Daoy (cell line): ENCODE measurements around the gene MLF2. TPM values are rescaled to one million over a fixed set of nuclear protein-coding genes. Genes with fewer than 3 reads are reported as not detected.
"Not testable (repeated sequence)": the region's sequence is repeated elsewhere in the genome, so short reads cannot be mapped to it uniquely, and the experiment has no call there.

Experiments
- DNase-seq: peaks from one replicate; pipeline ENCODE4 v3.0.0-alpha.2; 2015; ENCODE audit warnings: low read depth
- total RNA-seq: library from RNA; depleted of rRNA; stranded (reverse); fragments of >200 nt; shearing (Covaris generic); gene quantifications from 2 replicates; pipeline ENCODE4 v1.2.3, GENCODE V29; 2014

MLF2 gene
- total RNA-seq, 1 experiment from 2014 or later, result 233 TPM

DNA sequence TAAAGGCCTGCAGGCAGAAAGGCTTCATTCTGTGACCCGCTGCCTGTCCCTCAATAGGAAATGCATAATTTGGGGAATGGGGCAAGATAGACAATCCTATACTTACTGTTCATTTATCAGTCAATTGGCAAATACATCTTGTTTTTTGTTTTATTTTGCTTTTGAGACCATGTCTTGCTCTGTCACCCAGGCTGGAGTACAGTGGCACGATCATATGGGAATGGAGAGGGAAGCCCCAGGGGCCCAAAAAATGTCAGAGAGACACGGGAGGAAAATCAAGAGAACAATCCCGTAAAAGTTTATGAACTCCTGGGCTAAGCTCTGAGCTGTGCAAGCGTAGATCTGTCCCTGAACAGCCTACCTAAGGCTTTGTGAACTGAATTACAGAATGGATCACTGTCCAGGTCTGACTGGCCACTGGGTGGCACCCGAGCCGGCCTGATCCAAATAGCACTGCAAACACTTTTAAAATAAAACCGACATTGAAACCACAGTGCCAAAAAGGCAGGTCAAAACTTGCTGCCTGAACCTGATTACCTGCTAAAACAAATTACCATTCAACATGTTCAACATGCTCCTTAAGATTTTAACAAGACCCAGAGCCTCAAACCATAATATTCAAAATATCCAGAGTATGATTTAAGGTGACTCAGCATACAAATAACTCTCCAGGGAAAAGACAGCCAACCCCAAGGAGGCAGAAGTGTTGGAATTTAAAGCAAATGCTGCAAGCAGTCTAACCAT, 17.3 kb downstream of the MLF2 start:
- peak; percentile 54 for DNase-seq

DNA sequence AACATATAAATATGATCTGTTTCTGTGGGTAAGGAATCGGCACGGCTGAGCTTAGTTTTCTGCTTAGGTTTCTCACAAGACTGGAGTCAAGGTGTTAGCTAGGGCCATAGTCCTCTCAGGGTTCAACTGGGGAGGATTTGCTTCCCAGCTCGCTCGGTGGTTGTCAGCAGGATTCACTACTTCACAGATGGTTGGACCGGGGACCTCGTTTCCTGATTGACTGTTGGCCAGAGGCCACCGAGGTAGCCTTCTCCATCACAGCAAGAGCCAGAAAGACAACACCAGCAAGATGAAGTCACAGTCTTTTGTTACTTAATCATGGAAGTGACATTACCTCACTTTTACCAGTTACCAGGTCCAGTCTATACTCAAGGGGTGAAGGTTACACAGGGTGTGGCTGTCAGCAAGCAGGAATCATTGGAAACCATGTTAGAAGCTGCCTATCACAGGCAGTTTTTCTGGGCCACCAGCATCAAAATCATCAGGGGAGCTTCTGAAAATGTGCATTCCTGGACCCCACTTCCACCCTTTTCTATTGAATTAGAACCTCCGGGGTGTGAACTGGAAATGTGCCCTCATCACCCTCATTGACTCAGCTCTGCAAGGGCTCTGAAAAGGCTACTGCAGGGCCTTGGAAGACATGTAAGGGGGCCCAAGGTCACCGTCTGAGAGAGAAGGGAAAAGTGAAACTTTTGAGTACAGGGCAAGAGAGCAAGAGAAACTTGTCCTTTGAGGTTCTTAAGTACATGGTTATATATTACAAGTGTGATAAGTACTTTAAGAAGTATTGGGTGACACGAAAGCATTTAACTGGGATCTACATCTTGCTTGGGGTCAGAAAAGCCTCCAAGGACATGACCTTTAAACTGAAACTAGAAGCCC, 18.2 kb downstream of the MLF2 start:
- DNase-seq, result no peak

DNA sequence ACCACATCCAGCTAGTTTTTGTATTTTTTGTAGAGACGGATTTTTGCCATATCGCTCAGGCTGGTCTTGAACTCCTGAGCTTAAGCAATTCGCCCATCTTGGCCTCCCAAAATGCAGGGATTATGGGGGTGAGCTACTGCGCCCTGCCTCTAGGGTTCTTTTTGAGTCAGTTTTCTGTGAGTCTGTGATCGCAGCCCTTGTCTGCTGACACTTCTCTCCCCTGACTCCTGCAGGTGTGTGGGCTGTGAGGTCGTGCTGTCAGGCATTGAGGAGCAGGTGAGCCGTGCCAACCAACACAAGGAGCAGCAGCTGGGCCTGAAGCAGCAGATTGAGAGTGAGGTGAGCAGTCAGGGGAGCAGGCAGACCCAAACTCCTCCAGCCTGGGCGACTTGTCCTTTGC, 22.8 kb downstream of the MLF2 start:
- no peak for DNase-seq

DNA sequence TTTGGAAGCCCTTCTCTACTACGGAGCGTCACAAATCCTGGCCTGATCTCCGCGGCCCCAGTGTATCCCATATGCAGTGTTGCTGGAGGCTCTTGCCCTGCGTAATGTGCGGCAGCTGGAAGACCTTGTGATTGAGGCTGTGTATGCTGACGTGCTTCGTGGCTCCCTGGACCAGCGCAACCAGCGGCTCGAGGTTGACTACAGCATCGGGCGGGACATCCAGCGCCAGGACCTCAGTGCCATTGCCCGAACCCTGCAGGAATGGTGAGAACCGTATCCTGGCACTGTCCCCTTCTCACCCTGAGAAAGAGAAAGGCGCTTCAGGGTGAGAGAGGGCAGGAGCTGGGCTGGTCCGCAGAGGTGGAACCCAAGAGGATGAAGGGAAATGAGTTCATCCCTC, 23.8 kb downstream of the MLF2 start:
- DNase-seq, result no peak

DNA sequence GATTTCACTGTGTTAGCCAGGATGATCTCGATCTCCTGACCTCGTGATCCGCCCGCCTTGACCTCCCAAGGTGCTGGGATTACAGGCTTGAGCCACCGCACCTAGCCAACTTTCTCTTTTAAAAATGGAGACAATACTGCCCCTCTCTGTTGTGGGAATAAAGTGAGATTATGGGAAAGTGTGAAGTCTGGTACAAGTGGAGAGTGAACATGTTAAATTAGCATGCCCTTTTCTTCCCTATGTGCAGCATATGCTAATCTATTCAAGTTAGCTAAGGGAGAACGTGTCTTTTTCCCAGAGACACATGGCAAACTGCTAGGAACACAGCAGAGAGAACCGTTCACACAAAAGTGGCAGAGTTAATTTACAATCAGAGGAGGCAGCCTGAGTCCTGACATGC, 27.6 kb downstream of the MLF2 start:
- DNase-seq, result no peak

DNA sequence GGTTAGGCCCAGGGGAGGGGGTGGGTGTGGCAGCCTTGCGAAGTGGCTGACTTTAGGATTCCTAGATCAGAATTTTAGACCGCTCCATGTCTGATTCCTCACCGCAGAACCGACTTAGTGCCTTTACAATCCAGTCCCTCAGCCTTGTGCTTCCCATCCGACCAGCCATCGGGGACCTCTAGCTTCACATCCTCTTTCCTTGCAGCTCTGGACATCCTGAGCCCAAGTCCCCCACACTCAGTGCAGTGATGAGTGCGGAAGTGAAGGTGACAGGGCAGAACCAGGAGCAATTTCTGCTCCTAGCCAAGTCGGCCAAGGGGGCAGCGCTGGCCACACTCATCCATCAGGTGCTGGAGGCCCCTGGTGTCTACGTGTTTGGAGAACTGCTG, 28.5 kb downstream of the MLF2 start:
- peak; percentile 45 for DNase-seq

DNA sequence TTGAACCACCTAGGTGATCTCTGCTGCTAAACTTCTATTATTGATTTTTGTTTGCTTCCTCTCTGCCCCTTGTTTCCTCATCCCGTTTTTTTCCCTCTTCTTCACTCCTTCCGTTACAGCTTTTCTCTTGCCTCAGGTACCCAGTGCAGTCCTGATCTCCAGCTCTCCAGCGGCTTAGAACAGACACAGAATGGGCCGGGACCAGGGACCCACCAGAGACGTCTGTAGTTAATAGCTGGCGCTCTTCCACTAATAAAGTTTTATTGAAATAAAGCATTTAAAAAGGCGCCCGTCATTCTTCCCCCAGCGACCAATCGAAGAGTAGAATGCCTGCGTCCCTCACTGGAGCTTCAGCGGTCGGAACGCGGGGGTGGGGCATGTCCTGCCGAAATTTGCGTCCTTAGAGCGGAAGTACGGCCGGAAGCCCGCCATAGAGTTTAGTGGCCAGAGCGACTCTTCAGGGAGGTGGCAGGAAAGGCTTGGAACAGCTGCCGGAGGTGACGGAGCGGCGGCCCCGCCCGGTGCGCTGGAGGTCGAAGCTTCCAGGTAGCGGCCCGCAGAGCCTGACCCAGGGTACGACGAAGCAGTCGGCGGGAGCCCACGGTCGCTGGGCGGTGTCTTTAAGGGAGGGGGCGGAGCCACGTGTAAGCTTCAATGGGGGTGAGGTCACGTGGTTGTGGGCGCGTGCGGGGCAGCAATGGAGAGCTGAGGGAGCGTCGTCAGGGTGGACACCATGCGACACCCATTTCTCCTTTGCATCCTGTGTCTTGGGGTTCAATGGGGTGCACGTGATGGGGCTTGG, 29.1 kb downstream of the MLF2 start, which contains the start of gene COPS7A:
COPS7A (plus strand) TSS at position 440 of the 802 bp plus-strand sequence. CDS start 611 bp downstream, outside the sequence.
- DNase-seq, result peak; percentile 99

DNA sequence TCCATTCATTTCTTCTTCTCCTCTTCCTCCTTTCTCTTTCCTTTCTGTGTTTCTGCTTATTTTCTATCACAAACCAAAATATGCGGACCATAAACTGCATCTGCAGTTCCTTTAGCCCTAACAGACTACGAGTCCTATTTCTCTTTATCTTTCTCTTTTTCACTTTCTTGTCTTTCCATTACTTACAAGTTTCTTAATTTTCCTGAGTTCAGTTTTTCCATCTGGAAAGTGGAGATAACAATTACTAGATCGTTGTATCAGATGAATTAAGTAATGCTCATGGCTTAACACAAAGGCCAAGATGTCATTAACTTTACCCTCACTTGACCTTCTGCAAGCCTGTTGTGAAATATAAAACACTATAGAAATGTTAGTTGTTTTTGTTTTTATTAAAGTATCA, 30.1 kb downstream of the MLF2 start:
- DNase-seq, result no peak

DNA sequence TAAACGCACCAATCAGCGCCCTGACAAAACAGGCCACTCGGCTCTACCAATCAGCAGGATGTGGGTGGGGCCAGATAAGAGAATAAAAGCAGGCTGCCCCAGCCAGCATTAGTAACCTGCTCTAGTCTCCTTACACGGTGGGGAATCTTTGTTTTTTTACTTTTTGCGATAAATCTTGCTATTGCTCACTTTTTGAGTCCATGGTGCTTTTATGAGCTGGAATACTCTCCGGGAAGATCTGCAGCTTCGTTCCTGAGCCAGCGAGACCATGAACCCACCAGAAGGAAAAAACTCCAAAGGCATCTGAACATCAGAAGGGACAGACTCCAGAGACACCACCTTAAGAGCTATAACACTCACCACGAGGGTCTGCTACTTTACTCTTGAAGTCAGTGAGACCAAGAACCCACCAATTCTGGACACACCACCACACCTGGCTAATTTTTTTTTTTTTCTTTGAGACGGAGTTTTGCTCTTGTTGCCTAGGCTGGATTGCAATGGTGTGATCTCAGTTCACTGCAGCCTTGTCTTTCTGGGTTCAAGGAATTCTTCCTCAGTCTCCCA, 36.0 kb downstream of the MLF2 start:
- no peak for DNase-seq

DNA sequence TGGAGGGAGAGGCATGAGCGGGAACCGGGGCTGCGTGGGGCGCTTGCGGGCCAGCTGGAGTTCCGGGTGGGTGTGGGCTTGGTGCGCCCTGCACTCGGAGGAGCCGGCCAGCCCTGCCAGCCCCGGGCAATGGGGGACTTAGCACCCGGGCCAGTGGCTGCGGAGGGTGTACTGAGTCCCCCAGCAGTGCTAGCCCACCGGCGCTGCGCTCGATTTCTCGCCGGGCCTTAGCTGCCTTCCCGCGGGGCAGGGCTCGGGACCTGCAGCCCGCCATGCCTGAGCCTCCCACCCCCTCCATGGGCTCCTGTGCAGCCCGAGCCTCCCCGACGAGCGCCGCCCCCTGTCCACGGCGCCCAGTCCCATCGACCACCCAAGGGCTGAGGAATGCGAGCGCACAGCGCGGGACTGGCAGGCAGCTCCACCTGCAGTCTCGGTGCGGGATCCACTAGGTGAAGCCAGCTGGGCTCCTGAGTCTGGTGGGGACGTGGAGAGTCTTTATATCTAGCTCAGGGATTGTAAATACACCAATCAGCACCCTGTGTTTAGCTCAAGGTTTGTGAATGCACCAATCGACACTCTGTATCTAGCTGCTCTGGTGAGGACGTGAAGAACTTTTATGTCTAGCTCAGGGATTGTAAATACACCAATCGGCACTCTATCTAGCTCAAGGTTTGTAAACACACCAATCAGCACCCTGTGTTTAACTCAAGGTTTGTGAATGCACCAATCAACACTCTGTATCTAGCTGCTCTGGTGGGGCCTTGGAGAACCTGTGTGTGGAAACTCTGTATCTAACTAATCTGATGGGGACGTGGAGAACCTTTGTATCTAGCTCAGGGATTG, 36.7 kb downstream of the MLF2 start:
- DNase-seq, result not testable (repeated sequence)

DNA sequence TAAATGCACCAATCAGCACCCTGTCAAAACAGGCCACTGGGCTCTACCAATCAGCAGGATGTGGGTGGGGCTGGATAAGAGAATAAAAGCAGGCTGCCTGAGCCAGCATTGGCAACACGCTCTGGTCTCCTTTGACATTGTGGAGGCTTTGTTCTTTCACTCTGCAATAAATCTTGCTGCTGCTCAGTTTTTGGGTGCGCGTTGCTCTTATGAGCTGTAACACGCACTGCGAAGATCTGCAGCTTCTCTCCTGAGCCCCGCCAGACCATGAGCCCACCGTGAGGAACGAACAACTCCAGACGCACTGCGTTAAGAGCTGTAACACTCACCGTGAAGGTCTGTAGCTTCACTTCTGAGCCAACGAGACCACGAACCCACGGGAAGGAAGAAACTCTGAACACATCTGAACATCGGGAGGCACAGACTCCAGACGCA, 44.0 kb downstream of the MLF2 start:
- no peak for DNase-seq

DNA sequence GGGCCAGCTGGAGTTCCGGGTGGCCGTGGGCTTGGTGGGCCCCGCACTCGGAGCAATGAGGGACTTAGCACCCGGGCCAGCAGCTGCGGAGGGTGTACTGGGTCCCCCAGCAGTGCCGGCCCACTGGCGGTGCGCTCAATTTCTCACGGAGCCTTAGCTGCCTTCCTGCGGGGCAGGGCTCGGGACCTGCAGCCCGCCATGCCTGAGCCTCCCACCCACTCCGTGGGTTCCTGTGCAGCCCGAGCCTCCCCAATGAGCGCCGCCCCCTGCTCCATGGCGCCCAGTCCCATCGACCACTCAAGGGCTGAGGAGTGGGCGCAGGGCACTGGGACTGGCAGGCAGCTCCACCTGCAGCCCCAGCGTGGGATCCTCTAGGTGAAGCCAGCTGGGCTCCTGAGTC, 44.6 kb downstream of the MLF2 start:
- not testable (repeated sequence) for DNase-seq

DNA sequence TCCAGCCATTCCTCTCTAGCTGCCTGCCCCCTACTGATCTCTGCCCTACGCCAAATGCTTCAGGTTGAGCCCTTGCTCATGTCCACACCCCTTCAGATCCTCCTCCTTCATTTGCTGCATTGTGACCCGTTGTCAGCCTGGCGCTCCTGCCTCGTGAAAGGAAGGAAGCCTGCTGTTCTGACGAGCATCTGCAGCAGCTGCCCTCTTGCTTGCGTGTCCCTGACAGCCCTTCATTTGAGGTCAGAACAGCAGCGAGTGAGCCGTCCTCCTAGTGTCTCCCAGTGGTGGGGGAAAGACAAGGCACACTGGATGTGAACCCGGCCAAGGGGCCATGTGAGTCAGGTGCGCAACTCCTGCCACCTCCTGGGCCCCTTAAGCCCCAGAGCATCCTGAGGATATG, 49.3 kb downstream of the MLF2 start:
- DNase-seq, result peak; percentile 34

DNA sequence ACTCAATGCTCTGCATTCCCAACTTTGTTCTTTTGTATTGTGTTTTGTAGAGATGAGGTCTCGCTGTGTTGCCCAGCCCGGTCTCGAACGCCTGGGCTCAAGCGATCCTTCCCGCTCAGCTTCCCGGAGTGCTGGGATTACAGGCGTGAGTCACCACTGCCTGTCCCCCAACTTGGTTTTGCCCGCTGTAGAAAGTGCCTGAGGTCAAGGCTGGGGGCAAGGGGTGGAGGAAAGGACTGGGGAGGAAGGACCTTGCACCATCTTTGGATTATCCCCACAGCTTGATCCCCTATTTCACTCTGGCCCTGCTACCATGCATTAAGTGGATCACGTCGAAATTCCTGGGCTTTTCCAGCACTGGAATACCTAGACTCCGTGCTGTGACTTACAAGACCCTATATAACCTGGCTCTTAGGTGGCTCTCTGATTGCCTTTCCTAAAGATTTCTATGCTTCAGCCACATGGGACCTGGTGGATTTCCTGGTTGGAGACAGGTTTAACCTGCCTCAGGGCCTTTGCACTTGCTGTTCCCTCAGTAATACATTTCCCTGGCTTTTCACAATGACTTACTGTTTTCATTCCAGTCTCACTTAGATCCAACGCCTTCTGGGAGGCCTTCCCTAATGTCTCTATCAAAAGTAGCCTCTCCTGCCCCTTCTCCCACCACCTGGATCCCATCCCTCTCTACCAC, 51.7 kb downstream of the MLF2 start:
- DNase-seq, result peak; percentile 37

DNA sequence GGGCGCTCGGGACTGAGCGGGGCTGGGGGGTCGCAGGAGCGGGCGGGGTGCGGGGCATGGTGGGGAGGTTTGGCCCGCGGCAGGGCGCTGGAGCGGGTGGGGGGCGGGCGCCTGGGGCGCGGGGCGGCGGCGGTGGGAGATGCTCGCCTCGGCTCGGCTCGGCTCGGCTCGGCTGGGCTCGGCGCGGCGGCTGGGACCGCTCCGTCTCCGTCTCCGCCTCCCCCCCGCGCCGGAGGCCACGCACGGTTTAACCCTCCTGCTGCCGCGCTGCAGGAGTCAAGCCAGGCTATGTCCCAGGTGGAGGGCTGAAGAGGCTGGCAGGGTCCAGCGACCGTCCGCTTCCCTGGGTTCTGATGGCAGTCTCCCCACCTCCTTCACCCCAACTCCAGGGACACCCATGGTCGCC, 52.3 kb downstream of the MLF2 start, which contains the start of gene PIANP:
PIANP (minus strand) TSS at position 170 of the 406 bp plus-strand sequence. CDS start 2,754 bp downstream, outside the sequence.
- peak; percentile 43 for DNase-seq

DNA sequence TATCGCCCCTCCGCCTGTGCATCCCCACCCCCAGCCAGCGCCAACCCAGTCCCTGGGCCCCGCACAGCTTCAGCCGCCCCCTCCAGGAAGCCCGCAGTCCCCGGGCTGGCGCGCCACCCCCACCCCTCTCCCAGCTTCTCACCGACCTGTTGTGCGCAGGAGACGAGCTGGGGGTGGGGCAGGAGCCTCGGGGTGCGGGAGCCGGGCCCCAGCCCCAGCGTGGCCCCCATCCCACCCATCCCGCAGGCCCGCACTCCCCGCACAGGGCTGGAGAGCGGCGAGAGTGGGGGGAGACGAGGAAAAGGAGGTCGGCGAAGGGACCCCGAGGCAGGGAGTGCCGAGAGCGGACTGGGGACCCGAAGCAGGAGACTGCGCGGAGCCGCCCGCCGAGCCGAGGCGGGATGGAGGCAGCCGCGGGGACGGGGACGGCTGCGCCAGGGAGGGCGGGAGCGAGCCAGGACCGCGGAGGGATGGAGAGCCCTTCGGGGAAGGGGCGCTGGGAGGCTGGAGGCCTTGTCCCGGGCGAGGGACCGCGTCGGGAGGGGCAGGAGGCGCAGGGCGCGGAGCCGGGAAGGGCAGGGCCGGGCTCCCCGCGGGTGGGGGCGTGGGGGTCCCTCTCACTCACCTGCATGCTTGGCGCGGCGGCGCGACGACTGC, 52.8 kb downstream of the MLF2 start:
- DNase-seq, result no peak

DNA sequence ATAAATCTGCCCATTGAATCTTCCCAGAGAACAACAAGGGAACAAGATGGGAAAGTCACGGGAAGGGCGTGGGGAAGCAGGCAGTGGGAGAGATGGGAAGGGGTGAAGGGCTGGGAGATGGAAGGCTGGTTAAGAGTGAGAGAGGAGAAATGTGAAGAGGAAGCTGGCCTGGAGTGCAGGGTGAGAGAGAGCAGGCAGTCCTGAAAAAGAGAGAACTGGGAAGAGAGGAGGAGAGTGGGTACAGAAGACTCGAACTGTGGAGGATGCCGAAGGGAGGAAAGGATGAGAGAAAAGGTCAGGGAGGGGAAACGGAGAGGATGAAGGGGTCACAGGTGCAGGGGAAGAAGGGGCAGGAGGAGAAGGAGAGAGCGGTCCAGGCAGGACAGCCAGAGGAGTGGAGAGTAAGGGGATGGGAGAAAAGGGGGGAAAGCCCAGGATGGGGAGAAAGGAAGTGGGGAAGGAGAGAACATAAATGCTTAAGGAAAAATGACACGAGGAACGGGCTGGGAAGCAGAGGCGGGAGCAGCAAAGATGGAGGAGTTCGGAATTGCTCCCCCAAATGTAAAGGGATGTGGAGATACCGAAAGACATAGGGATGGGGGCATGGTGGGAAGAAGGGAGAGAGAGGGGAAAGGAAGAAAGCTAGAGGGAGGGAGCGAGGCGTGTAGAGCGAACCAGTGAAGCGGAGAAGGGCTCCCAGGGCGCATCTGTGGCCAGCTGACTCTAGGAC, 53.5 kb downstream of the MLF2 start:
- no peak for DNase-seq

DNA sequence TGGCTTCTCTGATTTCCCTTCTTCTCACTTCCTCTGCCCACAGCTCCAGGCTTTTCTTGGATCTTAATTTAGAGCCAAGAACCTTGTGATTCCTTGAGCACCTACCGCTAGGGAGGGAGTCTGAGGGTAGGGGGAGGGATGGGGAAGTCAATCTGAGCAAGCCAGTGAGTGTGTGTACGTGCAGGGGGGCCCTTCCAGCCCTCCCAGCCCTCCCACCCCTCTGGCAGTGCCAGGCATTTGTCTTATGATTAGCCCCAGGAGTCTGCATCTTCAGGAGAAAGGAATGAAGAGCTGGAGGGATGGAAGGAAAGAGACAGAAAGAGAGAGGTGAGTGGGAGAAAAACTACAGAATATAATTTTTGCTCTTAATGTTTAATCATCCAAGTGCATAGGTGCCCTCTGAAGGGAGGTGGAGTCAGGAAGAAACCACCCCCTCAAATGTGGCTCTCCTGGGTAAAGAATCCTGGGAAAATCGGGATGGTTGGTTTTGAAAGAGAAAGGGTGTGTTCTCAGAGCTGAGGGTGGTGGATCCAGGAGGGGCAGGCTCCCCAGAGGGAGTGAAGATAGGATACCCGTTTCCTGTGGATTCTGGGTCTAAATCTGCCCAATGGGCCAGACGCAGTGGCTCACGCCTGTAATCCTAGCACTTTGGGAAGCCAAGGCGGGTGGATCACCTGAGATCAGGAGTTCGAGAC, 54.4 kb downstream of the MLF2 start:
- no peak for DNase-seq
